ENCODE results near the gene TXNL4A. TPM values are rescaled to one million over a fixed set of nuclear protein-coding genes. Genes with fewer than 3 reads are reported as not detected.

TXNL4A gene
- 10 to 100 TPM; 18.0 to 47.6 (median 33.6) TPM for total RNA-seq

DNA sequence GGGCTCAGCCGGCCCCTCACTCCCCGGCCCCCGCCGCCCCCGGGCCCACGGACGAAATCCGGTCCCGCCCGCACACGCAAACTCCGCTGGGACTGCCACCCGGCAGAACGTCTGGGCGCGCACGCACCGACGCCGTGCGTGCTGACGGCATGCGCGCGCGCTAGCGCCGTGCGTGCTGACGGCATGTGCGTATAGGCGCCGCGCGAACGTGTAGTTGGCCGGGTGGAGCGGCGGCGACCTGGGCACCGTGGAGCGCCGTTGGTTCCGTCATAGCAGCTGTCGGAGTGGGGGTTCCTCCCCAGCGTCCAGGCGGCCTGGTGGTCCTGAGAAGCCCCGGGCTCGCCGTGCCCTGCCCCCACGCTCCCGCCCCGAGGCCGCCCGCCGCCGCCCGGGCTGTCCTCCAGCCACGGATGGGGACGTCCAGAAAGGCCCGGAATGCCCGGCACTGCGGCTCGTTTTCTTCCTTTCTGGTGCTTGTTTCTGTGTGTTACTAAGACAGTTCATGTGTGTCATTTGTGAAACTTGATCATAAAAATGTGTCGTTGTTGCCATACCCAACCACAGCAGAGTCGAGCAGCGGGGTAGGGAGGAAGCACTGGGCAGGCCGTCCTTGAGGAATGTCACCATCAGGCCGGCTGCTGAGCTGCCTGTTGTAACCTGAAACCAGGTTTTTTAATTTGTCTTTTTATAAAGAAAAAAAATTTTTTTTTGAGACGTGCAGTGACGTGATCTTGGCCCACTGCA lies at the start of gene TXNL4A:
Gene TXNL4A (minus strand): TSS at position 113 of the 744 bp plus-strand sequence. CDS start 171 bp downstream, outside the sequence.
- peak; percentile 31 for DNase-seq (ENCODE audit: low spot score)
- peak; percentile 92 for ATAC-seq (ENCODE audit: low FRiP score)

DNA sequence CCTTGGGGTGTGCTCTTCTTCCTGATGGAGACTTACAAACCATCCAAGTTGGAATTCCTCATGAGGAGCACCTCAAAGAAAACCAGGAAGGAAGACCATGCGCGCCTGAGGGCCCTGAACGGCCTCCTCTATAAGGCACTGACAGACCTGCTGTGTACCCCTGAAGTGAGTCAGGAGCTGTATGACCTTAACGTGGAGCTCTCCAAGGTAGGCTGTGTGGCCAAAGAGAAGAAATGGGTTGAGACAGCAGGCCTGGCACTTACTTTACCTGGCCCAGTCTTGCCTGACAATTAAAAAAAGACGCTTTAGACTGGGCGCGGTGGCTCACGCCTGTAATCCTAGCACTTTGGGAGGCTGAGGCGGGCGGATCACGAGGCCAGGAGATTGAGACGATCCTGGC lies 48.9 kb upstream of the TXNL4A start:
- DNase-seq (ENCODE audit: low spot score) (no peak), ATAC-seq (ENCODE audit: low FRiP score) (no peak)
- no peak for TF ChIP-seq CTCF (IDR thresholded peaks at IDR 0.05)

More for the DNA sequence above, at the start of gene TXNL4A:
- TF ChIP-seq CTCF (IDR thresholded peaks at IDR 0.05): no peak

GRCh38 chr18:80035997-80036396 lies 47.6 kb upstream of the TXNL4A start:
- ATAC-seq (ENCODE audit: low FRiP score): no peak

GRCh38 chr18:80034852-80035406 lies 46.6 kb upstream of the TXNL4A start:
- no peak for ATAC-seq (ENCODE audit: low FRiP score)
- no peak for DNase-seq (ENCODE audit: low spot score)
- TF ChIP-seq CTCF (IDR thresholded peaks at IDR 0.05): no peak

More at GRCh38 chr18:80035997-80036396, 47.6 kb upstream of the TXNL4A start:
- no peak for TF ChIP-seq CTCF (IDR thresholded peaks at IDR 0.05)
- no peak for DNase-seq (ENCODE audit: low spot score)

GRCh38 chr18:80034068-80034851 lies 45.9 kb upstream of the TXNL4A start, which contains the start of gene RBFA:
Gene RBFA (plus strand): TSS chr18:80034434. CDS start chr18:80034496, 62 bp downstream.
- peak; percentile 97 for ATAC-seq (ENCODE audit: low FRiP score)

More at GRCh38 chr18:80034068-80034851, 45.9 kb upstream of the TXNL4A start, which contains the start of gene RBFA:
- no peak for TF ChIP-seq CTCF (IDR thresholded peaks at IDR 0.05)
- DNase-seq (ENCODE audit: low spot score): peak; percentile 99
